ENCODE results near the gene DAAM2.

GRCh38 chr6:39876826-39877225 is 84.7 kb downstream of the DAAM2 start:
- TF ChIP-seq, protein P1, sequence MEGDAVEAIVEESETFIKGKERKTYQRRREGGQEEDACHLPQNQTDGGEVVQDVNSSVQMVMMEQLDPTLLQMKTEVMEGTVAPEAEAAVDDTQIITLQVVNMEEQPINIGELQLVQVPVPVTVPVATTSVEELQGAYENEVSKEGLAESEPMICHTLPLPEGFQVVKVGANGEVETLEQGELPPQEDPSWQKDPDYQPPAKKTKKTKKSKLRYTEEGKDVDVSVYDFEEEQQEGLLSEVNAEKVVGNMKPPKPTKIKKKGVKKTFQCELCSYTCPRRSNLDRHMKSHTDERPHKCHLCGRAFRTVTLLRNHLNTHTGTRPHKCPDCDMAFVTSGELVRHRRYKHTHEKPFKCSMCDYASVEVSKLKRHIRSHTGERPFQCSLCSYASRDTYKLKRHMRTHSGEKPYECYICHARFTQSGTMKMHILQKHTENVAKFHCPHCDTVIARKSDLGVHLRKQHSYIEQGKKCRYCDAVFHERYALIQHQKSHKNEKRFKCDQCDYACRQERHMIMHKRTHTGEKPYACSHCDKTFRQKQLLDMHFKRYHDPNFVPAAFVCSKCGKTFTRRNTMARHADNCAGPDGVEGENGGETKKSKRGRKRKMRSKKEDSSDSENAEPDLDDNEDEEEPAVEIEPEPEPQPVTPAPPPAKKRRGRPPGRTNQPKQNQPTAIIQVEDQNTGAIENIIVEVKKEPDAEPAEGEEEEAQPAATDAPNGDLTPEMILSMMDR (IDR thresholded peaks at IDR 0.05) = no peak
- no peak for TF ChIP-seq POLR2A (IDR thresholded peaks at IDR 0.05)
